GM18508 (cell line): ENCODE results near the gene FTO.

Experiments used
- ATAC-seq: cut with Tn5 transposase; IDR thresholded peaks from one replicate; pipeline ENCODE4 v1.9.1; 2021; ENCODE audit warnings: moderate number of reproducible peaks; ENCODE audit not compliant: insufficient read depth, unreplicated experiment

Gene FTO

GRCh38 chr16:53949715-53950410, 245.9 kb downstream of the FTO start:
- no peak for ATAC-seq

GRCh38 chr16:53950677-53951076, 246.7 kb downstream of the FTO start:
- ATAC-seq: no peak

DNA sequence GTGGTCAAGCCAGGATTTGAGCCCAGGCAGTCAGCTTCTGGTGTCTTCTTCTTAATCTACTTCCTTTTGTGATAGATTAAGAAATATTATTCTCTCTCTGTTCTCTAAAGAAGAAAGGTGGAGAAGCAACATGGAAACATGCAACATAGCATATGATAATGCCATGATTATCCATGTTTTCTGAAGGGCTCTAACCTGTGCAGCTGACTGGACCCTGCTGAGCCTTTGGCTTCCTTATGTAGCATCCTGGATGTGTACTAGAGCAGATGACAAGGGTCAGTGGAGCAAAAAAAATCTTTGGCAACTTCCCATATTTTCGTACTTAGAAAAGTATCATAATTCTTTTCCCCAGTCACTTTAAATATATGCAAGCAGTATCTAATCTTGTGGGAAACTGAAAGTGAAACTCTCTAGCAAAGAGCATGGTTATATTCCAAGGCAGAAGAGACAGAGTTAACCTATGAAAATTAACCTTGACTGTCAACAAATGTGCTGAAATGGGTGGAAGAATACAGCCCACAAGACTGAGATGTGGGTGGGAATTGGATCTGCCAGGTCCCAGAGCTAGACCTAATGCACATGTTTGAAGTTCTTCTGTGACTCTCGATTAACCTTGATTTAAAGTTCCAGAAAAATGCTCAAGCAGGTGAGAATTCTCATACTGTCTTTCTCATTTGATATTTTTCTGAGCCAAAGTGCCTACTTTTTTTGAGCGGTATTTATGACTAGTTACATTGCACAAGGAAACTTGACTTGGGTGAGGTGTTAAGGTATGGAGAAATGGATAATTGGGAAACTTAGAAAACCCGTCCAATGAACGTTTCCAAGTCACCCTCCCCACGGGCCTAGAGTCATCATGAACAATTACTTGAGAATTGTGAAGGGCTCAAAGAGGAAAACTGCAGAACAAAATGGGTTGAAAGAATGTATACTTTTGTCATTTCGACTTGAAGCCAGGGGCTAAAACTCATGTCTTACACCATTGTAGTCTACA, 248.6 kb downstream of the FTO start:
- no peak for ATAC-seq

- no peak for ATAC-seq
Observed at GRCh38 chr16:53953336-53953735, 249.4 kb downstream of the FTO start.

GRCh38 chr16:53955221-53955875, 251.4 kb downstream of the FTO start:
- no peak for ATAC-seq

GRCh38 chr16:53958341-53958880, 254.5 kb downstream of the FTO start:
- ATAC-seq: no peak

DNA sequence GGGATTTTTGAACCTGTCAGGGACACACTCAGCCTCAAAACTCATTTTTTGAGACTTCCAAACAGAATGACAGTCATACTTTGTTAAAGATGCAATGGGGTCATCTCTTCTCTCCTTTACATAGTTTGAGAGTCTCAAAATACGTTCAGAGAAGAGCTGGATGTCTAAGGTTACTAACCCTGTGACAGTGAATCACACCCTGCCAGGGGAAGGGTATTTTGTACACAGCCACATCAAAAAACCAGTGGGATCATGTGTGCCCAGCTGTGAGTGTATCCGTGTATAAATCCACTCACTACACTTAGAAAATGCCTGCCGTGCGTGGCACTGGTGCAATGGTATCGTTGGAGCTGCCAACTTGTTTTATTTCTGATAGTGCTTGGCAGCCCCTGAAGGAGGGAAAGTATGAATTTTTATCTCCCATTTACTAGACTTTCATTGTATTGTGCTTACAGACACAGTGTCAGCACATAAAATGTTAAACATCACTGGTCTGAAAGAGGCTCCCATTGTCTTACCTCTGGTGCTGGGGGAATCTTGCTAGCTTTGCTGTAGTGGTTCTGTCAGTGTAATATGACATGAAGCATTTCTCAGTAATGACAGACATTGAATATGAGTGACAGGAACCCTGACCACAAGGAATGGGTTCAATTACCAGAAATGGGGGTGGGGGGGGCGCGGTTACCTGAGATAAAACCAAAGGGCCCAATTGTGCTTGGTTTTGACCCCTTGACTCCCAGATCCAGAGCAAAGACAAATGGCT, 256.3 kb downstream of the FTO start:
- no peak for ATAC-seq

DNA sequence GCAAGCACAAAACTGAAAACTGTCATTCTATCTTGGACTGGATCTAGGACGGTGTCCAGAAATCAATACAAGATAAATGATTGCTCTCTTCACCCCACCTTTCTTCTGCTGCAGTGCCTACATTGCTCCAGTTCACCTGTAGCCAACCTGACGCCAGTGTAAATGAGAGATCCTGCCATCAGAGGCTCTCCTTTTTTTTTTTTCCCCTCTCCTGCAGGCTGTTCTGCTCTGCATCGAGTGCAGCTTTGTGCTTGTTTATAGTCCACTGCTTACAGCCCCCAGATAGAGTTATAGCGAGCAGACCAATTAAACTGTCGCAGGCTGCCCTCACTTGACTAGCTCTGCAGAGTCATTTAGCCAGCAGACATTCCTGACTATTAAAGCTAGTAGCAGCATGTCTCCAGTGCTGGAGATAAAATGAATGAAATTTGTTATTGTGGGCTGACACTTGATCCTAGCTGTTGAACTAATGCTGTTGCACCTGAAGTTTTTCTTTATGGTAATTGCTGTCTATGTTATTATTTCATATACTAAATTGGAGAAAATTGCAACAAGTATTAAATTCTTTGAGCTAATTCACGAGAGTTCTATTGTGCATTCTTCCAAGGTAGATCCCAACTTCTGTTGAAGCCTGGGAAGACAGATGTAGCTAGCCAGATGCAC, 257.1 kb downstream of the FTO start:
- no peak for ATAC-seq

DNA sequence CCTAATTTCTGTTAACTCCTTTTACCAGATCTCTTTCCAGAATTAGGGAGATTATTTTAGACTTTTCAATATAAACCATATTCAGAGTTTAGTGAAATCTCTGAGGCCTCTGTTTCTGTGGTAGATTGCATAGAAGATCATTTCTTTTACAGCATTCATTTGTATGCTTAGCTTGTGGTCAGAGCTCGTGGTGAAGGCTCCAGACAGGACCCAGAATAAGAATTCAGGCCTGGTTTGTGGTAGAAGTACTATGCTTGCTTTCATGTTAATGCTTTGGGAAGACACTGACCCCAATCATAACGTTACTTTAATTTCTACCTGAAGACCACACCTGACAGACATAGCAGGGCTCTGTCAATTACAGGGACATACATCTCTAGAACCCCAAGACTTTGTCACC, 258.1 kb downstream of the FTO start:
- ATAC-seq: no peak

DNA sequence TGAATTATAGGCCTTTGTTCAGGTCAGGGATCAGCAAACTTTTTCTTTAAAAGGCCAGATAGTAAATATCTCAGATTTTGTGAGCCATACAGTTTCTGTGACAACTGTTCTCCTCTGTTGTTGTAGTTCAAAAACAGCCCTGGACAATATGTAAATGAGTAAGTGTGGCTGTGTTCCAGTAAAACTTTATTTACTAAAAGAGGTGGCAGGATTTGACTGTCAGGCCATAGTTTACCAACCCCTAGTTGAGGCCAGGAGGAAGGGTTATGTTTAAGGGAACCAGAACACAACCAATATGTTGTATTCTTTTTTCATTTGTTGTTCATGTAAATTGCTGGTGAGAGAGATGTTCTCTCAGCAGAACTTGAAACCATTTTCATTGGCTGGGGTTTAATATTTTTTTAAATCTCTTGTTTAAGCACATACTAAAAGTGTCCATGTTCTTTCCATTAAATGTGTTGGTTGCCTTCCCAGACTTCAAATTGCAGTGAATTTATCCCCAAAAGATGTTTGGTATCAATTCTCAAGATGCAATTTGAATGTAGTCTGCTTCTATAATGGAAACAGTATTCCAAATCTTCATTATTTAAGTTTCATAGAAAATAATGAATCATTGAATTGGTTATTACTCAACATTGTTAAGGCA, 260.3 kb downstream of the FTO start:
- ATAC-seq: no peak

- no peak for ATAC-seq
Observed at GRCh38 chr16:53966821-53967571, 263.0 kb downstream of the FTO start.

DNA sequence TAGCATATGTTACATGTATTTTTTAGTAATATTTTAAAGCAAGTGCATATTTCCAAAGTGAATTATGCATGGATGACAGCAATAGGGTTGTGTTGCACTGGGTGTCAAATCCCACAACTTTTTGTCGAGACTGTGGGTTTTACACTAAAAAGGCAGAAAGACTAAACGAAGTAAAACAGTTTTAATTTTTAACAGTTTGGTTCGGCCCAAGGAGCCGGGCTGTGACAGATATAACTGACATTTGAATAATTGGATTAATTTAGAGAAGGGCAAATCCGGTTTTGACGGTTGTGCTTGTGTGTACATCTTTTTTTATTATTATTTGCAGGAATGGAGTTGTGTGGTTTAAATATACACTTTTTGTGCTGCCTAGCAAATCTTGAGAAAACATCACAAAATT, 263.6 kb downstream of the FTO start:
- ATAC-seq: no peak

- ATAC-seq: no peak
Observed at GRCh38 chr16:53968454-53968853, 264.5 kb downstream of the FTO start.

- no peak for ATAC-seq
Observed at GRCh38 chr16:53968896-53969295, 264.9 kb downstream of the FTO start.

- no peak for ATAC-seq
Observed at GRCh38 chr16:53971616-53972015, 267.7 kb downstream of the FTO start.

GRCh38 chr16:53973021-53973420, 269.1 kb downstream of the FTO start:
- ATAC-seq: no peak

DNA sequence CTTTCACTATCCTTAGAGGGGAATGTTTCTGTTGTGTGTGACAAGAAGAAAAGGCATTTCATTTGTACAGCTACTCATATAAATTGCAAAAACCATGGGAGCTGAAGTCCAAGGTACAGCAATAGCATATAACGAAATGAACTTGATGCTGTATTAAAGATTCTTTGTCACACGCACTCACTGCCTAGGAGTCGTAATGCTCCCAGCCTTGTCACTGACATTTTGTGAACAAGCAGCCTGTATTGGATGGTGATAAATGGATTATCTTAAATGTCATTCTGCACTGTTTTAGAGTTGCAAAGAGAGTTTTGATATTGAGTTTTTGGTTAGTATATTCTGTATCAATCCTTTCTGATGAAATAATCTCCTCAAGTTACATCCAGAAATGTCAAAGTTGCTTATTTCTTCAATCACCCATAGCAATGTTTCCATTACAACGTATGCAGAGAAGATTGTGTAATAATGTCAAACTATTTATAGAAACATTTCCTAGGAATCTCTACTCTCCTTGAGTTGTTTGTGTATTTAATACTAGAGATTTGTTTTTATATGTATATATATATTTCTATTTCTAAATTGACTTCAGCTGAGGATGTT, 270.6 kb downstream of the FTO start:
- no peak for ATAC-seq

DNA sequence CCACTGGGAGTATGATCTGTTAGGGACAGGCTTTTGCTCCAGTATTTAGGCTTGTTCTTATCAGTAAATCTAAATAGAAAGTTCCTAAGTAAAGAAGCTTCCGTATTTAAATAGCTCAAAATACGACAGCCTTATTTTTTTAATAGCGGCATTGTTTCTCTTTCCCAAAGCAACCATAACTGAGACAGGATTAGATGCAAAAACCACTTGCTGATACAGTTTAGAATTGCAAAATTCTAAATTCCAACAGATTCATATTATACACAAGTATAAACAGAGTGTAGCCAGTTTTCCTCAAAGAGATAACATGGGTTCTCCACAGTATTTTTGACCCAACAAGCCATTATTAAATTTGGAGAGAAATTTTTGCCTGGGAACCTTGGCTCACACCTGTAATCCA, 276.7 kb downstream of the FTO start:
- no peak for ATAC-seq
